Measurements from ENCODE around the gene NECTIN2.

The NECTIN2 gene

DNA sequence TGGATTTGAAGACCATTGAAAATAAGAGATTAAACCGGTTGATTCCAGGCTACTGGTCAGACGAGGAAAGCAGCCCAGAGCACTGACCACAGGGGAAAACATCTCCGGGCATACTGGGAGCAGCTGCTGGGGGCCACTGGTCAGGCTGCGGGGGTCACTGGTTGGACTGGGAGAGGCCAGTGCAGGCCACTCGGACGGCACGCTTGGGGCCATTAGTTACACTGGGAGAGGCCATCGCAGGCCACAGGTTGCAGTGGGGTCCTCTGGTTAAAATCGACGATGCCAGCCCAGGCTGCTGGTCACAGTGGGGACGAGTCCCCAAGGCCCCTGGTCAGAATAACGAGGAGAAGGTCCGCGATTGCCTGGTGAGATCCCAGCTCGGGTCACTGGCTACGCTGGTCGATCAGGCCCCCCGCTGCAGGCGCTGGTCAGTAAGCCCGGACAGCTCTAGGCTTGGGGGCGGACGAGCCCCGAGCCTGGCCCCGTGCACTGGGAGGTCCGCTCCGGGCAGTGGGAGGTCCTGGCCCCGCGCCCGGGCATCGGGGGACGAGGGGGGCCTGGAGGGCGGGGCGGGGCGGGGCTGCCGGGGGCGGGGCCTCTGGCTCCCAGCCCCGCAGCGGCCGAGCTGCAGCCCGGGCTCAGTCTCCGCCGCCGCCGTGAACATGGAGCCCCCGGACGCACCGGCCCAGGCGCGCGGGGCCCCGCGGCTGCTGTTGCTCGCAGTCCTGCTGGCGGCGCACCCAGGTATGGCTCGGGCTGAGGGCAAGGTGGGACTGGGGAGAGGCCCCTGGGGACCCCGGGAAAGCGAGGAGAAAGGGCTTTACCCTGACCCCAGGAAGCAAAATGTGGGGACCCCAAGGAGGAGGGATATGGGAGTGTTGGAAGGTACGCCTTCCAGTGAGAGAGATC, 37.4 kb upstream of the NECTIN2 start, which contains the start of gene BCAM:
TSS of gene BCAM (plus strand) at position 641 of the 909 bp plus-strand sequence. CDS start at position 663, 22 bp downstream.
- TF ChIP-seq FOXP2 (optimal IDR thresholded peaks at IDR 0.05; ENCODE audit: borderline replicate concordance, extremely low read depth, extremely low read length, insufficient read depth) (no peak), POLR2AphosphoS5 (IDR thresholded peaks at IDR 0.05; ENCODE audit: low read depth, low read length) (peak; percentile 74), TAF1 (IDR thresholded peaks at IDR 0.05; ENCODE audit: borderline replicate concordance, insufficient read depth, low read length) (0 out of 2 replicates have a peak, but pooled peaks have one; percentile 33), SIN3A (IDR thresholded peaks at IDR 0.05; ENCODE audit: borderline replicate concordance, insufficient read depth, low read length) (no peak)
- TF ChIP-seq, protein P1, sequence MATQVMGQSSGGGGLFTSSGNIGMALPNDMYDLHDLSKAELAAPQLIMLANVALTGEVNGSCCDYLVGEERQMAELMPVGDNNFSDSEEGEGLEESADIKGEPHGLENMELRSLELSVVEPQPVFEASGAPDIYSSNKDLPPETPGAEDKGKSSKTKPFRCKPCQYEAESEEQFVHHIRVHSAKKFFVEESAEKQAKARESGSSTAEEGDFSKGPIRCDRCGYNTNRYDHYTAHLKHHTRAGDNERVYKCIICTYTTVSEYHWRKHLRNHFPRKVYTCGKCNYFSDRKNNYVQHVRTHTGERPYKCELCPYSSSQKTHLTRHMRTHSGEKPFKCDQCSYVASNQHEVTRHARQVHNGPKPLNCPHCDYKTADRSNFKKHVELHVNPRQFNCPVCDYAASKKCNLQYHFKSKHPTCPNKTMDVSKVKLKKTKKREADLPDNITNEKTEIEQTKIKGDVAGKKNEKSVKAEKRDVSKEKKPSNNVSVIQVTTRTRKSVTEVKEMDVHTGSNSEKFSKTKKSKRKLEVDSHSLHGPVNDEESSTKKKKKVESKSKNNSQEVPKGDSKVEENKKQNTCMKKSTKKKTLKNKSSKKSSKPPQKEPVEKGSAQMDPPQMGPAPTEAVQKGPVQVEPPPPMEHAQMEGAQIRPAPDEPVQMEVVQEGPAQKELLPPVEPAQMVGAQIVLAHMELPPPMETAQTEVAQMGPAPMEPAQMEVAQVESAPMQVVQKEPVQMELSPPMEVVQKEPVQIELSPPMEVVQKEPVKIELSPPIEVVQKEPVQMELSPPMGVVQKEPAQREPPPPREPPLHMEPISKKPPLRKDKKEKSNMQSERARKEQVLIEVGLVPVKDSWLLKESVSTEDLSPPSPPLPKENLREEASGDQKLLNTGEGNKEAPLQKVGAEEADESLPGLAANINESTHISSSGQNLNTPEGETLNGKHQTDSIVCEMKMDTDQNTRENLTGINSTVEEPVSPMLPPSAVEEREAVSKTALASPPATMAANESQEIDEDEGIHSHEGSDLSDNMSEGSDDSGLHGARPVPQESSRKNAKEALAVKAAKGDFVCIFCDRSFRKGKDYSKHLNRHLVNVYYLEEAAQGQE (IDR thresholded peaks at IDR 0.05; ENCODE audit: insufficient read depth in 1 of 2, low read depth in 2 of 2, low read length in 2 of 2), result no peak

DNA sequence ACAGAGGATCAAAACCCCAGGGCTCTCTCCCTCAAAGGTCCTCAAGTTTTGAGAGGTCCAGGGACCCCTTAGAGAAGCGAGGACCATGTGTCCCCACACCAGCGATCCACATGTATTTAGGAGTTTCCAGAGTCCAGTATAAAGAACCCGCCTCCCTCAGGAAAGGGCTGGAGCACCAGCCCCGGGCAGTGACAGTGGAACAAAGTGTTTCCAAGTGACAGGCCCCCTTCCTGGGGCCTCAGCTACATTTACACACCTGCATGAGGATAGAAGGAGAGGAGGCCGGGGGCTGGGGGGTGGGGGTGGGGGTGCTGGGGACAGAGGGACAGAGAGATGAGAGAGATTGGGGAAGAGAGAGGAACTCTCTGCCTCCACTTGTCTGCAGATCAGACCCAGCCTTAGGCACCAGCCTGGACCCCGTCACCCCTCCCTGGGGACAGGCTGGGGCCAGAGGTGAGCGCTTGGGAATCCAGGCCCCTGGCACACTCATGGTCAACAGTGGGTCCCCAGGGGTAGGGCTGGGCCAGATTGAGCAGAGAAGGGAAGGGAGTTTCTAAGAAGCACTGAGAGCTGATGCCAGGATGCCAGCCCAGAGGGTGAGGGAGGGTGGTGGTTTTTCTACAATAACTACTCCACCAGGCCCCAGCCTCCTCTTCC, 36.4 kb upstream of the NECTIN2 start:
- TF ChIP-seq, protein P1 (IDR thresholded peaks at IDR 0.05; ENCODE audit: insufficient read depth in 1 of 2, low read depth in 2 of 2, low read length in 2 of 2), result no peak
- TF ChIP-seq SIN3A (IDR thresholded peaks at IDR 0.05; ENCODE audit: borderline replicate concordance, insufficient read depth, low read length) (no peak), TAF1 (IDR thresholded peaks at IDR 0.05; ENCODE audit: borderline replicate concordance, insufficient read depth, low read length) (no peak), POLR2AphosphoS5 (IDR thresholded peaks at IDR 0.05; ENCODE audit: low read depth, low read length) (no peak), FOXP2 (optimal IDR thresholded peaks at IDR 0.05; ENCODE audit: borderline replicate concordance, extremely low read depth, extremely low read length, insufficient read depth) (no peak)

DNA sequence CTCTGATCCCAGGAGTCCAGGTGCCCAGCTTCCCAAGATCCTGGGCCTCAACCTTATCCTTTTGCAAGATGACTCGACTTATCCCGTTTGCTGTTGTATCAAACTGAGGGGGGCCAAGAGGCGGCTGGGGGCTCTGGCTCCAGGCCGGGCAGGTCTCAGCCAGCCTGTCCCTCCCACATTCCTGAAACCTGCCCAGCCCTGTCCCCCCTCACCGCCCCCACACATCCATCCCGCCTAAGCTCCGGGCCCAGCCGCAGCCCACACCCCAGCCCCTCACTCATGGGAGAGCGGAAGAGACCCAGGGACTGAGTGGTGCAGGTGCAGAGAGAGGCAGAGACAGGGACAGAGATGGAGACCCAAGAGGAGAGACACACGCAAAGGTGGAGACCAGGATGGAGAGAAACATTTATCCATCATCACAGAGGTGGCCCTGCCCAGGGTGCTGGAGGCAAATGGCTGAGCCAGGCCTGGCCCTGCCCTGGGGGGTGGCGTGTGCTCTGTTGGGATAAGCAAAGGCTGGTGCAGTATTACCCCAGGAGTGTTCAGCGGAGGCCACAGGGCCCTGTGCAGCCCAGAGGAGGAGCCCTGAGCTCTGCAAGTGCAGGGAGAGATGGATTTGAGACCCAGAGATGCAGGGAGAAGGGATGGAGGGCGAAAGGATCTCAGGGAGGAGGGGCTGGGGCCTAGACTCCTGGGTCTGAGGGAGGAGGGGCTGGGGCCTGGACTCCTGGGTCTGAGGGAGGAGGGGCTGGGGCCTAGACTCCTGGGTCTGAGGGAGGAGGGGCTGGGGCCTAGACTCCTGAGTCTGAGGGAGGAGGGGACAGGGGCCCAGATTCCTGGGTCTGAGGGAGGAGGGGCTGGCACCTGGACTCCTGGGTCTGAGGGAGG, 35.6 kb upstream of the NECTIN2 start:
- no peak for TF ChIP-seq SIN3A (IDR thresholded peaks at IDR 0.05; ENCODE audit: borderline replicate concordance, insufficient read depth, low read length)
- no peak for TF ChIP-seq FOXP2 (optimal IDR thresholded peaks at IDR 0.05; ENCODE audit: borderline replicate concordance, extremely low read depth, extremely low read length, insufficient read depth)
- no peak for TF ChIP-seq TAF1 (IDR thresholded peaks at IDR 0.05; ENCODE audit: borderline replicate concordance, insufficient read depth, low read length)
- TF ChIP-seq POLR2AphosphoS5 (IDR thresholded peaks at IDR 0.05; ENCODE audit: low read depth, low read length), result no peak
- TF ChIP-seq, protein P1 (IDR thresholded peaks at IDR 0.05; ENCODE audit: insufficient read depth in 1 of 2, low read depth in 2 of 2, low read length in 2 of 2), result no peak

DNA sequence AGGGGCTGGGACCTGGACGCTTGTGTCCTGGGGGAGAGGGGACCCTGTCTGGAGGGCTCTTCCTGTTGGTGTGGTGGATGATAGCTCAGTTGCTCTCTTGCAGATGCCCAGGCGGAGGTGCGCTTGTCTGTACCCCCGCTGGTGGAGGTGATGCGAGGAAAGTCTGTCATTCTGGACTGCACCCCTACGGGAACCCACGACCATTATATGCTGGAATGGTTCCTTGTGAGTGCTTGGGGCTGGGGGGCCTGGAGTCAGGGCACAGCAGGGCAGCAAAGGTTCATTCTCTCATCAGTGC, 35.0 kb upstream of the NECTIN2 start:
- no peak for TF ChIP-seq SIN3A (IDR thresholded peaks at IDR 0.05; ENCODE audit: borderline replicate concordance, insufficient read depth, low read length)
- TF ChIP-seq, protein P1 (IDR thresholded peaks at IDR 0.05; ENCODE audit: insufficient read depth in 1 of 2, low read depth in 2 of 2, low read length in 2 of 2), result no peak
- TF ChIP-seq TAF1 (IDR thresholded peaks at IDR 0.05; ENCODE audit: borderline replicate concordance, insufficient read depth, low read length), result no peak
- TF ChIP-seq POLR2AphosphoS5 (IDR thresholded peaks at IDR 0.05; ENCODE audit: low read depth, low read length), result no peak
- no peak for TF ChIP-seq FOXP2 (optimal IDR thresholded peaks at IDR 0.05; ENCODE audit: borderline replicate concordance, extremely low read depth, extremely low read length, insufficient read depth)
